Stimulated activated effector memory CD8-positive, alpha-beta T cell treated with anti-CD3 and anti-CD28 coated beads, Interleukin-12 subunit alpha, Interleukin-12 subunit beta, amount 100 ng/mL, for 72 hours (primary cell): ENCODE measurements around the gene ACOT11.

Experiments
- ATAC-seq: fragments of 150-1000 bp; cut with Tn5 transposase; 2 replicates; pipeline ENCODE4 v1.10.0; 2021
- DNase-seq, 2 donors: peaks; one replicate each; pipeline ENCODE4 v3.0.0; 2021 to 2022; ENCODE audit warnings: low spot score in 2 of 2
- H3K27ac Mint-ChIP-seq: one replicate; pipeline ENCODE4 v1.8.0; 2022; ENCODE audit warnings: mild to moderate bottlenecking, mixed read lengths
- H3K36me3 Mint-ChIP-seq: one replicate; pipeline ENCODE4 v1.8.0; 2022; ENCODE audit warnings: mild to moderate bottlenecking, mixed read lengths
- H3K4me1 Mint-ChIP-seq: one replicate; pipeline ENCODE4 v1.8.0; 2022; ENCODE audit warnings: mixed read lengths
- H3K4me3 Mint-ChIP-seq: one replicate; pipeline ENCODE4 v1.8.0; 2022; ENCODE audit warnings: mild to moderate bottlenecking, mixed read lengths
- H3K9me3 Mint-ChIP-seq: one replicate; pipeline ENCODE4 v1.8.0; 2022; ENCODE audit warnings: mixed read lengths

Gene ACOT11

DNA sequence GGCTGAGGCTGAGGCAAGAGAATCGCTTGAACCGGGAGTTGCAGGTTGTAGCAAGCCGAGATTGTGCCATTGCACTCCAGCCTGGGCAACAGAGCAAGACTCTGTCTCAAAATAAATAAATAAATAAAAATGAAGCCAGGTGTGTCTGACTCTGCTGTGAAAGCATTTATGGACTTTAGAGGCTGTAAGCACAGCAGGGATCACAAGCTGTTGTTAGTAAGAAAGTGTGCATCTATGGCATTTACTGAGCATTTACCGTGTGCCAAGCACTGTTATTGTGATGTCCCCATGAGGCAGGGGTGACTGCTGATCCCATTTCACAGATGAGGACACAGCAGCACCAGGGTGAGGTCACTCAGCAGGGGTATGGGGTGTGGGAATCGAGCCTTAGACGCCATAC lies 55.2 kb downstream of the ACOT11 start:
- no peaks in the 10 kb centered on the region for H3K36me3 Mint-ChIP-seq
- DNase-seq: no peak
- no peak overlapping the region for H3K4me3 Mint-ChIP-seq
- H3K27ac Mint-ChIP-seq: no peak overlapping the region
- peaks cover 13% of the 10 kb centered on the region for H3K4me1 Mint-ChIP-seq
- H3K9me3 Mint-ChIP-seq: no peaks in the 10 kb centered on the region
- no peak for ATAC-seq

DNA sequence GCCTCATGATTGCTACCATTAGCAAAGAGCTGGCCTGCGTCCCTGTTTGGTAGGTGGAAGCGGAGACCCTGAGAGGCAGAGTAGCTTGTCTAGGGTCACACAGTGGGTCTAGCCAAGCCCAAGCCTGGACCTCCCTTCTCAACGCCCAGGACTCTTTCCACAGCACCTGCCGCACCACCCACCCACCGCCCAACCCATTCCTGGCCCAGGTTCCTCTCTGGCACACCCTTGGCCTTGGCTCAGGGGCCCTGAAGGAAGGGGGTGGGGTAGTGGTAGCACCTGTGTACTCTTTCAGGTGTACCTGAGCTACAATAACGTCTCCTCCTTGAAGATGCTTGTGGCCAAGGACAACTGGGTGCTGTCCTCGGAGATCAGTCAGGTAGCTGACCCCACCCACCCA lies 56.0 kb downstream of the ACOT11 start:
- Mint-ChIP-seq H3K4me3 (no peak overlapping the region), H3K27ac (peak overlapping the region; percentile 78), H3K4me1 (peaks cover 13% of the 10 kb centered on the region), H3K9me3 (no peaks in the 10 kb centered on the region), H3K36me3 (no peaks in the 10 kb centered on the region)
- DNase-seq: no peak
- no peak for ATAC-seq

DNA sequence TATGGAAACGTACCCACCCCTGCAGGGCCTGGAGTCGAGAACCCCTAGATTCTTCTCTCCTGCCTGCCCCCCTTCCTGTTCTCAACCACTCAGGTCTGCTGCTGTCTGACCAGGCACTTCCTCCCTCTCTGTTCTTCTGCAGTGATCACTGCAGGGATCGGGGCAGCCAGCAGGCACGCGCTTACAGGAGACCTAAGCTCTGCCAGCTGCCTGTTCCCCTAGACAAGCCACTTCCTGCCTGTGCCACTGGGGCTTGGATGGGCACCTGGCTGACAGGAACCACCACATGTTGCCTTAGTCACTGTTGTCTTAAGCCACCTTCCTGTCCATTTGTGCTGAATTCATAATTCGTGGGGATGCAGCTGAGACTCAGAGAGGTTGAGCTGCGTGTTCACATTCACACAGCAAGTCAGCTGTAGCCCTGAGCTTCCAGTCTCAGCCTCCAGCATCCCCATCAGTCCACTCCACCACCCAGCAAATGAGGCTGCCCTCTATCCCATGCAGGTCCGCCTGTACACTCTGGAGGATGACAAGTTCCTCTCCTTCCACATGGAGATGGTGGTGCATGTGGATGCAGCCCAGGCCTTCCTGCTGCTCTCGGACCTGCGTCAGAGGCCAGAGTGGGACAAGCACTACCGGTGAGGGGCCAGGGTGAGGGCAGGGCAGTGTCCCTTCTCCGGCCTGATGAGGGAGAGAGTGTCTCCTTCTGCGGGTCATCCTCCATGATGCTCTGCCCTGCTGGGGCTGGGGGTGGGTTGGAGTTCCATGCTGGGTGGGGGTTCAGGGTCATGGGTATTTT lies 56.7 kb downstream of the ACOT11 start:
- Mint-ChIP-seq H3K4me3 (no peak overlapping the region), H3K27ac (peak overlapping the region; percentile 78), H3K4me1 (peaks cover 13% of the 10 kb centered on the region), H3K9me3 (no peaks in the 10 kb centered on the region), H3K36me3 (no peaks in the 10 kb centered on the region)
- ATAC-seq (peak; percentile 69), DNase-seq (peak in 1 of 2 donors; percentile 2)

DNA sequence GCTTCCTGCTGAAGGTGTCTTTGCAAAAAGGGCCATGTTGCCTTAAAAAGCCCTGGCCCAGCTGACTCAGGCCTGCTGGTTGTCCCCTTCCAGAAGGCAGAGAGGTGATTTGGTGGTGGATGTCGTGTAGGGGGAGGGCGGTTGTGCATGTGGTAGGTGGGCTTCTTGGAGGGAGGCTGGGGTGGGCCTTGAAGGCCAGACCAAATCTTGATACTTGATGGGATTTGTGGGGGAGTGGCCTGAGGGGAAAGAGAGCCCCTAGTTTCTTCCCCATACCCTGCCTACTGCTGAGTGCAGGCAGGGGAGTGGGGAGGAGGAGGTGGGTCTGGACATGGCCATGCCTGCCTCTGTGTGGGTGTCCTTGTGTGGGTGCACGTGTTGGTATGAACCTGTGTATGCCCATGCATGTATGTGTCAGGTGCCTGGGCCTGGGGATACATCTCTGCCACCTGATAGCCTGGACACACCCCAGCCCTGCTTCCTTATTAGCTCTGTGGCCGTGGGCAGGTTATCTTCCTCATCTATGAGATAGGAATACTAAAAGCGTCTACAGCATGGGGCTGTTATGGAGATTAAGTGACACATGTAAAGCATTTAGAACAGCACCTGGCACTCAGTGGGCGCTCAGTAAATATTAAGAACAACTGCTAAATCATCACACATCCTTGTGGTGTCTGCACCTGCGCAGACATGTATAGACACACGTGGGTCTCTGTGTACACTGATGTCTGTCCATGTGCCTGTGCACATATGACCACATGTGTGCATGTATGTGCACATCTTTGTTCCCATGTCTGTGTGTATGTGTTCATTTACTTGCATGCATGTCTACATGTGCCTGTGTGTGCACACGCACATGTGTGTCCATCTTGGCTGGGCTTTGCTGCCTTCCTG lies 58.3 kb downstream of the ACOT11 start:
- peak overlapping the region; percentile 8 for H3K27ac Mint-ChIP-seq

DNA sequence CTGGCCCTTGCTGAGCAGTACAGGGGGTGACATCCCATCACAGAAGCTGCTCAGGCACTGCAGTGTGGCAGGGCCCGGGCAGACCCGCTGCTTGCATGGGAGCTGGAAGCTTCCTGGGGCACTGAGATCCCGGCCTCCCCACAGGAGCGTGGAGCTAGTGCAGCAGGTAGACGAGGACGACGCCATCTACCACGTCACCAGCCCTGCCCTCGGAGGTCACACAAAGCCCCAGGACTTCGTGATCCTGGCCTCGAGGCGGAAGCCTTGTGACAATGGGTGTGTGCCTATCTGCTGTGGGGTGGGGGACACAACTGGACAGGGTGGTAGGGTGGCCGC lies 58.9 kb downstream of the ACOT11 start:
- no peak overlapping the region for H3K4me3 Mint-ChIP-seq
- no peaks in the 10 kb centered on the region for H3K9me3 Mint-ChIP-seq
- H3K27ac Mint-ChIP-seq: no peak overlapping the region
- peaks cover 13% of the 10 kb centered on the region for H3K4me1 Mint-ChIP-seq
- ATAC-seq (no peak), DNase-seq (no peak)
- H3K36me3 Mint-ChIP-seq: no peaks in the 10 kb centered on the region

More for the DNA sequence above, 58.3 kb downstream of the ACOT11 start:
- ATAC-seq: no peak
- Mint-ChIP-seq H3K36me3 (no peaks in the 10 kb centered on the region), H3K4me3 (no peak overlapping the region), H3K9me3 (no peaks in the 10 kb centered on the region), H3K4me1 (peaks cover 13% of the 10 kb centered on the region)
- DNase-seq: no peak

DNA sequence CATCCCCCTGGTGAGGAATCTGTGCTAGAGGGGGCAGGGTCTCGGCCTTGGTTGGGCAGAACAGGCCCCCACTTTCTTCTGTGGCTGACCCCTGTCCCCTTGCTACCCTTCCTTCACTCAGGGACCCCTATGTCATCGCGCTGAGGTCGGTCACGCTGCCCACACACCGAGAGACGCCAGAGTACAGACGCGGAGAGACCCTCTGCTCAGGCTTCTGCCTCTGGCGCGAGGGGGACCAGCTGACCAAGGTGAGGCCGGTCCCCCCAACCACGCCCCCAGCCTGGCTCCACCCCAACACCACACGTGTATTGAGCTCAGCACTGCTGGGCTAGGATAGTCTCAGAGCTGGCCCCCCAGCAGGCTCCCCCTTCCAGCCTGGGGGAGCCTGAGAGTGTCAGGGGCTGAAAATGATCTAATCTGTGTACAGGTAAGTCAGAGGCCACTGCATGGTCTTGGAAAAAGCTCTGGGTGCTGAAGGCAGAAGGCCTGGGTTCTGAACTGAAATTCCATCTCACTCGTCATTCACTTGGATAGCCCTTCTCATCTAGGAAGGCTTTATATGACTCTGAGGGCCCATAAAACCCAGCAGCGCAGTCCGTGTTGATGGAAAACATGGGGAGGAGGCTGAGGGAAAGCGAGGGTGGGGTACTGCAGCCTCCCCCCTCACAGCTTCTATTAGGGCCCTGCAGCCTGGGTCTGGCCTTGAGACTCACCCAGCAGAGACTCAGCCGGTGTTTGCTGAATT lies 60.0 kb downstream of the ACOT11 start:
- Mint-ChIP-seq H3K9me3 (no peaks in the 10 kb centered on the region), H3K27ac (no peak overlapping the region), H3K4me1 (peaks cover 13% of the 10 kb centered on the region), H3K36me3 (no peaks in the 10 kb centered on the region), H3K4me3 (no peak overlapping the region)
- DNase-seq (no peak), ATAC-seq (no peak)

DNA sequence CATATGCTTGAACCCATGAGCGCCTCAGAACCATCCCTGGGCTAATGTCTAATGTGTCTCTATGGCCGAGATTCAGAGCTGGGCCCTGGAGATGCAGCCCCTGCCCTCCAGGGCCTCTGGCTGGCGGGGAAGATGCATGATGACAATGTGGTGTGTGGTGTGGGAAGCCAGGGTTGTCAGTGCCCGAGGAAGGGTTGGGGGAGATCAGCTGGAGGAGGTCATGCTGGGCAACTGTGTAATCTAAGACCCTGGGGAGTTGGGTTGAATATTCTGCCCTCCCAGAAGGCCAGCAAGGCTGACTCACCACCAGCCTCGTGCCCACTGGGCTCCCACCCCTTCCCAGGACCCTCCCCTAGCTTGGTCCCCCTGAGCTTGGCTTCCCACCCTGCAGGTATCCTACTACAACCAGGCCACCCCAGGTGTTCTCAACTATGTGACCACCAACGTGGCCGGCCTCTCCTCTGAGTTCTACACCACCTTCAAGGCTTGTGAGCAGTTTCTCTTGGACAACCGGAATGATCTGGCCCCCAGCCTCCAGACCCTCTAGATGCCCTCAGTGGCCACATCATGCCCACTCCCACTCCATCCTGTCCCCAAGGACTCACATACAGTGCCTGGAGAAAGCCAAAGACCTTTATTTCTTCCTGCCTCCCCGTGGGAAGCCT lies 60.7 kb downstream of the ACOT11 start:
- ATAC-seq: no peak
- H3K4me3 Mint-ChIP-seq: no peak overlapping the region
- DNase-seq: no peak
- no peaks in the 10 kb centered on the region for H3K36me3 Mint-ChIP-seq
- no peak overlapping the region for H3K27ac Mint-ChIP-seq
- H3K4me1 Mint-ChIP-seq: peaks cover 13% of the 10 kb centered on the region
- H3K9me3 Mint-ChIP-seq: no peaks in the 10 kb centered on the region

DNA sequence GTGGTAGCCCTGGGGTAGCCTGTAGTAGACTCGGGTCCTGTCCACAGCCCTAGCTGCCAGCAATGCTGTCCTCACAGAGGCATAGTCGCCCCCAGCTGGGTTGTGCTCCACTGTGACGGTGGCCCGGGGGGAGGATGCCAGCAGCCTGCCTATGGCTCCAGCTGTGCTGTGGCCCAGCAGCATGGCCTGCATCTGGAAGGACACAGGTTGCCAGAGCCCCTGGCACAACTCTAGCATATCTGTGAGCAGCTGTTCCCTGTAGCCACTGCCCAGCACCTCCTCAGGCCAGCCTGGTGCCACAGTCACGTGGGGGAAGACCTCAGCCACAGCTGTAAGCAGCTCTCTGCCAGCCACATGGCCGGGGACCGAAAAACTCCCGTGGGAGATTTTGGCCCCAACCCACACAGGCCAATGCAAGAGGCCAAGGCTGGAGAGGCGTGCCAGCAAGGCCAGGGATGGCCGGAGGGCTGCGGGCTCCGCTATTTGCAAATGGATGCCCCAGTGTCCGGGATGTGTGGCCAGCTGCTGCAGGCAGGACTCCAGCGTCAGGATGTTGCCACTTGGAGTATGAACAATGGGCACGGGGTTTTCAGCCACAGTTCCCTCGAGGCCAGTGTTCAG lies 61.4 kb downstream of the ACOT11 start:
- Mint-ChIP-seq H3K4me3 (no peak overlapping the region), H3K36me3 (no peaks in the 10 kb centered on the region), H3K27ac (no peak overlapping the region), H3K9me3 (no peaks in the 10 kb centered on the region), H3K4me1 (peaks cover 11% of the 10 kb centered on the region)
- DNase-seq (no peak), ATAC-seq (no peak)

DNA sequence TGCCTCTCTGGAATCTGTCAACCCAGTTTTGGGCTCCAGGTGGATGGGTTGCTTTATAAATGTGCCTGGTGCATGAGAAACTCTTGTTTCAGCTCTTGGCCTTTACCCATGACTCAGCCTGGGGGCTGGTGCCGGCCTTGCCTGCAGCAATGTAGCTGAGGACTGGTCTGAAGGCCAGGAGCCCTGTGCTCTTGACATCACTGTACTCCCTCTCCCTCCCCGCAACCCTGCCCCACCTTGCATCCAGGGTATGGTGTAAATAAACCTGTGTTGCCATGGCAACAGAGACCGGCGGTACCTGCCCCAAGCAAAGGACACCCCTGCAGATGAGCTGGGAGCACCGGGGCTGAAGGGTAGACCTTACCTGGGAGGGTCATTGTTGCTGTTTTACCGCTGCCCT lies 62.0 kb downstream of the ACOT11 start:
- Mint-ChIP-seq H3K27ac (no peak overlapping the region), H3K9me3 (no peaks in the 10 kb centered on the region), H3K36me3 (no peaks in the 10 kb centered on the region), H3K4me3 (no peak overlapping the region), H3K4me1 (peaks cover 4% of the 10 kb centered on the region)
- ATAC-seq (no peak), DNase-seq (no peak)

DNA sequence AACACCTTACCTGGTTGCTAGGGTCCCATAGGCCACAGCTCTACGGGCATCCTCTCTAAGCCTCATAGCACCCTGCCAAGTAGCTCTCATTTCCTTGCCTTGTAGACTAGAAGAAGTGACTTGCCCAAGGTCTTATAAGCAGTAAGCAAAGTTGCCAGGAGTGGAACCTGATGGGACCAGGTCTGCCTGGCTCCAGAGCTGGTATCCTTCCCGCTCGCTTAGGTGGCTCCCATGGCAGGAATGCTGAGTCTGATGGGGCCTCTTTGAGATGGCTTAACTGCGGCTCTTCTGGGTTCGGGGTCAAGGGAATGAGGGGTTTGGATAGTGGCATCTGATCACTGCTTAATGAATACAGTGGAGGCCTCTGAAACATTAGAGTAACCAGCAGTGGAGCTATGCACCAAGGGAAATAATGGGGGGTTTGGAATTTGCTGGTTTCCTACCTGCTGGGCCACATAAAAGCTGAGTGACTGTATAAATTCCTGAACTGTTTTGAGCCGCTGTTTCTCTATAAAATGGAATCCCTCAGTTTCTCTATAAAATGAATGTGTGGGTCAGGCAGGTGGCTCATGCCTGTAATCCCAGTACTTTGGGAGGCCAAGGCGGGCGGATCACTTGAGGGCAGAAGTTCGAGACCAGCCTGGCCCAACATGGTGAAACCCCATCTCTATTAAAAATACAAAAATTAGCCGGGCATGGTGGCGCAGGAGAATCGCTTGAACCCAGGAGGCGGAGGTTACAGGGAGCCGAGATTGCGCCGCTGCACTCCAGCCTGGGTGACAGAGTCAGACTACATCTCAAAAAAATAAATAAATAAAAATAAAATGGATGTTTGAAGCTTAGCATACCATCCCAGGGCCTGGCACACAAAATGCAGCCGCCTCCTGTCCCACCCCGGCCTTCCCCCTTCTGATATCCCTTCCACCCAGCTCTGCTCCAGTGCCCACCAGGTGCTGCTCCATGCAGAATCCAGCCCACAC lies 62.9 kb downstream of the ACOT11 start:
- ATAC-seq: no peak

DNA sequence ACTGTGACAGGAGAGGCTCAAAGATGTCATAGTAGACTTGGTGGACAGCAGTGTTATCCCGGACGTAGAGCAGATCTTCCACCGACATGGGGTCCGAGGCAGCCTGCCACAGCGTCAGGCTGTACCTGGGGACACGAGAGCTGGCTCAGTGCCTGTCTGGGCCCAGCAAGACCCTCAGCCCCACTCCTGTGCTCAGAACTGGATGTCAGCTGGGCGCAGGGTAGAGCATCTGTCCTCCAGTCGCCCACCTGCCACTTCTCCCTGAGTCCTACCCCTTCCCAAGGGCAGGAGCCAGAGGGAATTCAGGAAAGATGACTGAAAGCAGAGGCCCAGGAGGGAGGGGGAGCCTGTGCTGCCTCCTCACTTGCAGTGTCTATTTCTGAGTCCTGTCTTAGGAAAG lies 63.6 kb downstream of the ACOT11 start:
- H3K9me3 Mint-ChIP-seq: no peaks in the 10 kb centered on the region
- no peaks in the 10 kb centered on the region for H3K4me1 Mint-ChIP-seq
- H3K27ac Mint-ChIP-seq: no peak overlapping the region
- no peak overlapping the region for H3K4me3 Mint-ChIP-seq
- DNase-seq (no peak), ATAC-seq (no peak)
- no peaks in the 10 kb centered on the region for H3K36me3 Mint-ChIP-seq

More for the DNA sequence above, 62.9 kb downstream of the ACOT11 start:
- Mint-ChIP-seq H3K27ac (no peak overlapping the region), H3K36me3 (no peaks in the 10 kb centered on the region), H3K4me3 (no peak overlapping the region), H3K9me3 (no peaks in the 10 kb centered on the region), H3K4me1 (no peaks in the 10 kb centered on the region)
- no peak for DNase-seq

DNA sequence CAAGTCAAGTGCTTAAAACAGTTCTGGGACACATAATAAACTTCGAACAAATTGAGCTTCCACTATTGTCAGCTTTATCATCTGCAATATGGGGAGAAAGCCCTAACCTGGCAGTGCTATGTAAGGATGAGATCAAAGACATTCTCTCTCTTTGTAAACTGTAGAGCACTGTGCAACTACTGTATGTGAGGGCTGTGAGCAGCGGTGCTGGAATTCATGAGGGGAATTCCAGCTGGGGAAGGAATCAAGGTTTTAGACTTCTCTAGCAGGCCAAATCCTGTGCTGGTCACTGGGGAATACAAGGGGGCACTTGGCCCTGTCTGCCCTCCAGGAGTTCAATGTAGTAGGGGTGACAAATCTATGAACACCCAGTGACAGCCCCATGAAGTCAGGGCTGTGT lies 66.0 kb downstream of the ACOT11 start:
- ATAC-seq (no peak), DNase-seq (no peak)
- no peaks in the 10 kb centered on the region for H3K9me3 Mint-ChIP-seq
- no peak overlapping the region for H3K4me3 Mint-ChIP-seq
- H3K36me3 Mint-ChIP-seq: peaks cover 4% of the 10 kb centered on the region
- H3K27ac Mint-ChIP-seq: no peak overlapping the region
- no peaks in the 10 kb centered on the region for H3K4me1 Mint-ChIP-seq

DNA sequence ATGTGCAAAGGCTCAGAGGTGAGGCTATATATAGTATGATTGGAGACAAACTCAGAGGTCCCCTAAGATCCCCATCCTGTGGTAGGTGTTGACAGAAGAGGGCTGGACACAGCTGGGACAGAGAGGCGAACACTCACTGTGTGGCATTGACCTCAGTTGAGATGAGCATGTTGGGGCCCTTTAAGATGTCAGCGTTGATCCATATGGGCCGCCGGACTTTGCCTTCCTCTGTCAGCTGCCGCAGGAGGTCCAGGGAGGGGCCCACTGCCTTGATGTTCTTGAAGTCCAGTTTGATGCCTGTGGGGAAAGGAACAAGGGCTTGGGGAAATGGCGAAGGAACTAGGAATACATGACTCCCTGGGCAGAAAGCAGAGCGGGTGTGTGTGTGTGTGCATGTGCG lies 66.5 kb downstream of the ACOT11 start:
- H3K4me3 Mint-ChIP-seq: no peak overlapping the region
- H3K36me3 Mint-ChIP-seq: peaks cover 4% of the 10 kb centered on the region
- no peak overlapping the region for H3K27ac Mint-ChIP-seq
- no peaks in the 10 kb centered on the region for H3K9me3 Mint-ChIP-seq
- DNase-seq (no peak), ATAC-seq (peak; percentile 6)
- H3K4me1 Mint-ChIP-seq: no peaks in the 10 kb centered on the region
